Germinal center (tissue), 1 donor: ENCODE results near the gene TMTC2.
"Not testable (repeated sequence)": the region's sequence is repeated elsewhere in the genome, so short reads cannot be mapped to it uniquely, and the experiment has no call there.

Experiments used
- DNase-seq: peaks from one replicate; pipeline ENCODE4 v3.0.0; 2012; ENCODE audit warnings: mixed read lengths, low spot score

TMTC2 gene

GRCh38 chr12:82845076-82845475, 158.4 kb downstream of the TMTC2 start:
- DNase-seq = not testable (repeated sequence)

GRCh38 chr12:82848845-82849244, 162.1 kb downstream of the TMTC2 start:
- no peak for DNase-seq

DNA sequence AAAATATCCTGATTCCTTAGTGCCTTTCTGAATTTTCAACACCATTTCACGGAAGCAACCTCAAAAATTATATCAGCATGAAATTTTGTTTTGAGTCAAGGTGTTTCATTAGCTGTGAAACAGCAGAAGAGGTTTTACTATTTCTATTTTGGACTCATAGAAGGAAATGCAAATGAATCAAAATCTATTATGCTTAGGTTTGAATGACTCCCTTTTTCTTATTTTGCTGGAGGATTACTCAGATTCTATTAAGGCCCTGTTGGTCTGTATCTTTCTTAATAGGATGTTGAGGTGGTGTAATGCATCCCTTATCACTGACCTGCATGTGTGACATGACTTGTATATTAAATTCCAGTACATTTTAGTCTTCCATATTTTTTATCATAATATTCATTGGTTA, 165.8 kb downstream of the TMTC2 start:
- DNase-seq = no peak

DNA sequence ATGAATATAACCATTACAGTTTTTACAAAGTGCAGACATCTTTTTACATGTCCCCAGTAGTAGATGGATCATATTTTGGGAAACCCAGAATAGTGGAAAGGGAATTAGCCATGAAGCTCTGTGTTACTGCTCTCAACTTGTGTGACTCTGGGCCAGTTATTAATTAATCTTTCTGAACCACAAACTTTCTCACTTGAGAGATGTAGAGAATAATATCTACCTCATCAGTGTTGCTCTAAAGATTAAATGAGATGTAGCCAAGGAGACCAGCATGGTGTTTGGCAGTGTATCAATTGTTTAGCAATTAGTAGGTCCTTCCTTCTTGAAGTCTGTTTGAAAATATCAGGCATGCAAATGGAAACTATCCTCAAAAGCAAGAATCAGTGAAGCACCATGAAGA, 169.2 kb downstream of the TMTC2 start:
- DNase-seq = no peak

DNA sequence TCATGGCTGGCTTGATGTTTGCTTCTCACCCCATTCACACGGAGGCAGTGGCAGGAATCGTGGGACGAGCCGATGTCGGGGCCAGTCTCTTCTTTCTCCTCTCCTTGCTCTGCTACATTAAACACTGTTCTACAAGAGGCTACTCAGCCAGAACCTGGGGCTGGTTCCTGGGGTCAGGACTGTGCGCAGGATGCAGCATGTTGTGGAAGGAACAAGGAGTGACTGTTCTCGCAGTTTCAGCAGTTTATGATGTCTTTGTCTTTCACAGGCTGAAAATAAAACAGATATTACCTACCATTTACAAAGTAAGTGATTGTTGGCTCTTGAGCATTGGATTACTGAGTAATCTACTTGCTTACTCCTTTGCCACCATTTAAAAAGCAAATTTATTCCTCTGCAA, 170.6 kb downstream of the TMTC2 start:
- no peak for DNase-seq

DNA sequence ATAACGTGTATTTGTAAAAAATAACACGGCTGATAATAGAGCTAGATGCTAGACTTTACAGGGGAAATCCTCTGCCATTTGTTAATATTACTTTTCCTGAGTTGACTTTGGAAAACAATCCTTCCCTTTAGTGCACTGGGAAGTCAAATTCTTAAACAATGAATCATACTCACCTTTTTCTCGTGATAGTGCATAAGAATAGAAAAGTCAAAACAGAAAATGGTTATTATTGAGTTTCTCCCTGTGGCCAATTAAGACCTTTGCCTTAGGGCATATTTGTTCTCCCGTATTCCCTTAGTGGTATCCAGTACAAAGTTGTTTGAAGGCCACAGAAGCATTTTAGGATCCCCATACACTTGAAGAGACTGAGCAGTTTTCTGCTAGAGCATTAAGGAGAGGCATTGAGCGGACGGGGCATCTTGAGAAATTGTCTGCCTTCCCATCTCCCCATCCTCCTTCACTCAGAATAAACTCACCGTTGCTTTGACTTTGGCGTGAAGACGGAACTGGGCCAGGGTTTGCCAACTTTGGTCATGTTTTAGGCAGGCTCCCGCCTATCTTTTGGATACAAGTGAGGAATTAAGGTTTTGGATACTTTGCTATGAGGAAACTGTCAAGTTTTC, 171.3 kb downstream of the TMTC2 start:
- DNase-seq = no peak

DNA sequence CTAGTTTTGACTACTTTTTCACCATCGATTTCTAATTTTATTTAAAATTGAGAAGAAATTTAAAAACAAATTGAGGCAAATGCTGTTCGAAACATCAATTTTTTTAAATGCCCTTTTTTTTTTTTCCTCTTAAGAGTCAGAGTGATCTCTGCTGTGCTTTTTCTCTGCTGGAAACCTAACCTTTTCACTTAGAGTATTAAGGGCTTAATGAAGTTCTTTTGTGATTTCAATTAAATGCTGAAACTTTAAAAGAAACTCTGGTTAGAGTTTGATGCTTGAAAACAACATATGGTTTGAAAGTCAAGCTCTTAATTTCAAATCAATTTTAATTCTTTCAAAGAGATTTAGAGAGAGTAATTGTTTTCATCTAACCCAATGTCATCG, 171.8 kb downstream of the TMTC2 start:
- DNase-seq = no peak

DNA sequence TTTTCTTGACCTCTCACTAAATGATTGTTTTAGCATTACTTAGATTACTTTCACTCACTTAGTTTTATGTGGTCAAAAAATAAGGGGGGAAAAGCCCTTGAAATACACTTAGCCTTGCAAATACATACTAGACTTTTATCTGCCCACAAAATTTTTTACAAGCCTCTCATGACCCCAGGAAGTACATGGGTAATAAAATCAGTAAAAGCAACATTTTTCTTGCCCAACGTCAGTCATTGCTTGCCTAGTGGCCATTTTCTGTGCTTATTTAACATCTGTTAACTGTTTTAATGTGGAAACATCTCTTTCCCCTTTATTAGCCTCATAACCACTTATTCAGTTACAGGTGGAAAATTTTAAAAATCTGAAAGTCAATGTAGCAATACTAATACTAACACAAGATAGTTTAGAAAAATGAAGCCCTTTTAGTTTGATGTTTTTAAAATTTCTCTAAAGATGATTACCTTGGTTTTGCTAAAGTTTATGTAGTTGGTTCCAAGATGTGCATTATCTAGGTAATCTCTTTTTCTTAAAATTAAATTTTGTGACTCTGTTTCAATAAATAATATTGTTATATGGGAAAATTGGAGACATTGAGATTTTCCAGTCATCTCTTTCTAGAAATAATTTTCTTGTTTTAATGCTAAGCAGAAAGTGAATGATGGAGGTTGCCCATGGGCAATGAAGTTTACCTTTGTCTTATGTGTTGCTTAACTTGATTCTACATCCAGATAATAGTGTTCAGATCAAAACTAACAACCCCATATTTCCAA, 175.5 kb downstream of the TMTC2 start:
- no peak for DNase-seq

- no peak for DNase-seq
These were observed 176.4 kb downstream of the TMTC2 start for GRCh38 chr12:82862876-82863649.

DNA sequence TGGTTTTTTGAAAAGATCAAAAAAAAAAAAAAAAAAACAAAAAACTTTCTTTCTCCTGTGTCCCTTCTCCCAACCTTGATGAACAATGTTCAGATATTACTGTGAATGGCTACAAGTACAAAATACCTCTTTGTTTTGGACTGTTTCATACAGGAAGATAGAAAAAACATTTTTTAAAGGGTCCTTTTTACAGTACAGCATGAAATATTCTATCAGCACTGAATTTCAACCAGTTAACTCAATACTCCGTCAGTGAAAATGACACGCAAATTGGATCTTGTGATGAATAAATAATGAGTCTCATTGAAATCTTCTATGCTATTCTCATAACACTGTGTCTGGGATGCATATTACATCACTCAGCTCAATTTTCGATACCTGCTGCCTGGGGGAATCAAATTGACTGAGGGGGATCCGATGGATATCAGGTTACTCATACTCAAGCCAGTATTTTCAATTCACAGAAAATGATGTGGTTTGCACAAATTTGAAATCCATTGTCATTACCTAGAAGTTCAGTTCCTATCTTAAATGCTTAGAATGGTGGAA, 179.6 kb downstream of the TMTC2 start:
- DNase-seq = no peak

GRCh38 chr12:82866946-82867345, 180.2 kb downstream of the TMTC2 start:
- DNase-seq = no peak

- no peak for DNase-seq
These were observed 181.2 kb downstream of the TMTC2 start for GRCh38 chr12:82867762-82868500.

DNA sequence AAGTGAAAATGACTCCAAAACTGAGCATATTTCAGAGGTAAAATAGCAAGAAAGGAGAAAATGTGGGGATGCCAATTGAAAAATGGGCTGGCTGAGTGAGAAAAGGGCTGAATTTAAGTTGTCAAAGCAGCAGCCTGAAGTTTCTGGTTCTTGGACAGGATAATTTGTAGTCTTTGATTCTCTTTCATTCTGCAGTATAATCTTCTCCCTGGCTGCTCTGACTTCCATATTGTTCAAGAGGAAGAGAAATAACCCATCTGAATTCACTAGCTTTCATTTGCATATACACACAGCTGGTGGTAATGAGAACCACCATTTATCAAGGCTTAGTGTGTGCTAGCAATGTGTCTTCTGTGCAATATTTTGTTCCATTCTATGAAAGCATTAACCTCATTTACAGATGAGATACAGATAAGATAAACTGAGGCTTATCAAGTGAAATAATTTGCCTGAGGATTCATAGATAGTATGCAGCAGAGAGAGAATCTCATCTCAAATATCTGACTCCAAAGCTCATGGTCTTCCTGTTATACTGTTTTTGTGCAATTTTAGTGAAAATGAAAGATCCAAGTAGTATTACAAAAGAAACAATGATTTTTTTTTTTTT, 184.2 kb downstream of the TMTC2 start:
- no peak for DNase-seq

- no peak for DNase-seq
These were observed 185.4 kb downstream of the TMTC2 start for GRCh38 chr12:82872088-82872487.

- no peak for DNase-seq
These were observed 186.6 kb downstream of the TMTC2 start for GRCh38 chr12:82873309-82873708.

DNA sequence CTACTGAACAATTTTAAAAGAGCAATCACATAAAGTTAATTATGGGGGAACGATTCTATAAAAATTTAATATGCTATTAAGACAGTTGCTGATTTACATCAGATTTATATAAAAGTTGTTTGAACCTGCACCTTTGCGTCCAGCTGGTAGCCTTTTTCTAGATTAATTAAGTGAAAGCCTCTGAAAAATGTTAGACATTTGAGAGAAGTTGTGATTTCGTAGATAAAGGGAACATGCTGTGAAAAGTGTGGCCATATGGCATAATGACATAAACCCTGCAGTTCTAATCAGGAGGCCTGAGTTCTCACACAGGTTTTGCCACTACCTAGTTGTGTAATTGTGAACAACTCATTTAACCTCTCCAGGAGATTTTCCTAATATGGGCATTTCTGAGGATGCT, 187.2 kb downstream of the TMTC2 start:
- no peak for DNase-seq

DNA sequence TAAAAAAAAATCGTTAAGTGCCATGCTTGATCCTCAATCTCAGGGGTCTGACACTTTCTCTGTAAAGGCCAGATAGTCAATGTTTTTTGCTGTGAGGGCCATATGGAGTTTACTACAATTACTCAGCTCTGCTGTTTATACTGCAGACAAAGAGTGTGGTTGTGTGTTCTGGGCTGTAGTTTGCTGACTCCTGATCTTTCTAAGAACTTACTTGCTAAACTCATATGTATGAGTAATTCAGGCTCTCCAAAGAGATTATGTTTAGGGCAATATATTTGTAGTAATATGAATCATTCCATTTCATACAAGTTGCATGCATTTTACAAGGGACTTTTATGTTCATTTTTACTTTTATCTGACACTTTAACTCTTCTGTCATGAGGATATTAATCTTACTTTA, 188.2 kb downstream of the TMTC2 start:
- DNase-seq = no peak

GRCh38 chr12:82876075-82876474, 189.4 kb downstream of the TMTC2 start:
- no peak for DNase-seq

DNA sequence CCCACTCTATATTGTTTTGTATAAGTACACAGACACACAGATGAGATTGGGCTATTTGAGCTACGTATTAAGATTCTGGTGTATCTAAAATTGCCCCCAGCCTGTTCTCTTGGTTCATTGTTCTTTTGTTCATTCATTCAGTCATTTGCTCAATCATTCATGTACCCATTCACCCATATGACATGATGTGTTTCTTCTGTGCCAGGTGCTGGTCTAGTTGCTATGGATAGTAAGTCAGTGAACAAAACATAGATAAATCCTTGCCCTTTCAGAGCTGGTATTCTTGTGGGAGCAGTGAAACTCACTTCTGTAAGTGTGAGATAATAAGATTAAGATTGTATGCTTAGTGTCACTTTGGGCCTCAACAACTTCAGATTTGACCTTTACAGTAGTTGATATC, 191.3 kb downstream of the TMTC2 start:
- DNase-seq = no peak

DNA sequence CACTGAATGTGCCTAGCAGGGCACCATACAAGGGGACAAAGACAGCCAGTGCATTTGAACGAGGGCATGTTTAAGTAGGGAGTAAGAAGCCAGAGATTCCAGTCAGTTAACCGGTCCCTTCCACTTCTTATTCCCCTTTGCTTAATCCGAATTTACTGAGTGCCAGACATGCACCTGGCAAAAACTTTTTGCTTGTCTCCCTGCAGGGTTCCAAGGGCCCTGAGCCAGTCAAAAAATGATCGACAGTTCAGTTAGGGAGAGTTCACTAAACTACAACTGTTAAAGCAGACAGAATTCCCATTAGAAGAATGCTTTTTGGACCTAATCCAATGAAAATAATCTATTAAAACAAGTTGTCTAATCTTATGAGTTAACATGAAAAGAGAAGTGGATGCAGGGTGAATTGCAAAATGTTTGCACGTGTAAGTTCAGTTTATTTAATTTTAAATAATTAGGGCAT, 193.8 kb downstream of the TMTC2 start:
- no peak for DNase-seq
